ENCODE measurements around the gene DPP7. TPM values are rescaled to one million over a fixed set of nuclear protein-coding genes. Genes with fewer than 3 reads are reported as not detected.

The DPP7 gene
- total and polyA plus RNA-seq, 2 of the 4 experiments (the other 2 are of a cell fraction), result 14.9 to 76.4 TPM

DNA sequence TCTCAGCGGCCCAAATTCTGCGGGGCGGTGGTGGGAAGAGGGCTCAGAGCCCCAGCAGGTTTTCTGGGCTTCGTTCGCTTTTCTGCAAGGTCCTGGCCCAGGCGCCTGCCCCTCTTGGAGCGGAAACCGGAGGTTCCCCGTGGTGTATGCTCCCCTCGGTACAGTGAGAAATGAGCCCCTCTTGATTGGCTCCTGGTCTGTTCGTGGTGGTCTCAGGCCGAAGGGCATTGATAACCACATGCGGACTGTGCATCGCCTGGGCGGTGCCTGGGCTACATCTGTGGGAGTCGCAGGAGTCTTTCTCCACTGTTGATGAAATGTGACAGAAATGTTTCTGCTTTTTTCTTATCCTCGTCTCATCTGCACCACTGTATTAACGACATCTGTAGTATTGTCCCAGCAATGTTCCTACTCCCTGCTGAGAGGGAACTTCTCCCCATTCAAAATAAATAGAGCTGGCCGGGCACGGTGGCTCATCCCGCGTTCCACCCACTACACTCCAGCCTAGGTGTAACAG is 27.1 kb downstream of the DPP7 start:
- H4K5ac ChIP-seq (ENCODE audit: low read depth, low read length), result no peak overlapping the region; the same call in 1 of the 2 replicates
- peak overlapping the region; percentile 70 for H3K4ac ChIP-seq (ENCODE audit: low read depth, low read length)
- dilution Hi-C loops (cut with HindIII; ENCODE audit: low sequenced_read_pairs, unreplicated experiment) (no loop called here), intact Hi-C loops (cut with micrococcal nuclease) (no loop called here), in situ Hi-C loops (cut with MboI; ENCODE audit: low sequenced_read_pairs) (no loop called here)
- 3% methylated on average over 8 of the region's 22 CpGs; no CpG with 5 or more reads in 1 of the 2 experiments for WGBS, 2 experiments (ENCODE audit: extremely low coverage in 2 of 2, insufficient read length in 1 of 2)
- no peak overlapping the region for H3K18ac ChIP-seq (ENCODE audit: low read depth, low read length)
- CTCF ChIA-PET, result no interaction called here
- no peak for DNase-seq
- peak overlapping the region; percentile 88 for H2AK9ac ChIP-seq (replicated peaks; ENCODE audit: low read depth, low read length, poor library complexity)
- peak overlapping the region; percentile 78 for H4K91ac ChIP-seq (ENCODE audit: insufficient read depth, low read depth, low read length)
- peak overlapping the region; percentile 61 for H3K4me3 ChIP-seq (ENCODE audit: insufficient read depth, low read depth, low read length)
- peaks cover 13% of the 10 kb centered on the region; the same call in 1 of the 2 replicates for H3K36me3 ChIP-seq (ENCODE audit: control insufficient read depth, insufficient read depth, low read length)
- H4K8ac ChIP-seq (ENCODE audit: low read depth in 2 of 2, low read length in 2 of 2), result peak overlapping the region; percentile 85 to 93; a peak in 3 of 4 replicates
- H2BK120ac ChIP-seq (ENCODE audit: low read depth, low read length), result no peak overlapping the region
- no peaks in the 10 kb centered on the region for H4K20me1 ChIP-seq (ENCODE audit: insufficient read depth, low read length)
- peak overlapping the region; percentile 90 for H2AFZ ChIP-seq (replicated peaks; ENCODE audit: low read length, poor library complexity)
- no peak overlapping the region for H2BK20ac ChIP-seq (ENCODE audit: low read depth, low read length)
- peak overlapping the region; percentile 67; the same call in 1 of the 2 replicates for H3K56ac ChIP-seq (ENCODE audit: extremely low read depth, insufficient read depth, low read length)
- peaks cover 15% of the 10 kb centered on the region for H3K4me1 ChIP-seq (ENCODE audit: control insufficient read depth, insufficient read depth, low read length)
- POLR2A ChIA-PET (ENCODE audit: unreplicated experiment), result no interaction called here
- H2AK5ac ChIP-seq (ENCODE audit: low read depth, low read length), result peak overlapping the region; percentile 91; the same call in 1 of the 2 replicates
- no TSS peak for BruUV-seq (replicated peaks)
- peak overlapping the region; percentile 77 for H3K14ac ChIP-seq (replicated peaks; ENCODE audit: low read depth, low read length)
- H3K9me3 ChIP-seq (ENCODE audit: control insufficient read depth, insufficient read depth, low read length), result no peaks in the 10 kb centered on the region
- H3K27me3 ChIP-seq (ENCODE audit: control insufficient read depth, insufficient read depth, low read length), result no peaks in the 10 kb centered on the region
- H3K9ac ChIP-seq (ENCODE audit: low read depth, low read length), result peak overlapping the region; percentile 87
- H3K4me2 ChIP-seq (ENCODE audit: low read depth, low read length), result peak overlapping the region; percentile 78
- peaks cover 31 to 34% of the 10 kb centered on the region in 2 experiments for H3K79me1 ChIP-seq (ENCODE audit: low read depth in 1 of 2, low read length in 2 of 2)
- ATAC-seq (ENCODE audit: low read depth), result no peak
- H2BK15ac ChIP-seq (ENCODE audit: low read depth, low read length), result no peak overlapping the region
- TF ChIP-seq RAD21 (IDR thresholded peaks at IDR 0.05; ENCODE audit: low read length) (no peak), MXI1 (IDR thresholded peaks at IDR 0.05; ENCODE audit: borderline replicate concordance, low read depth, low read length) (no peak; the same call in 1 of the 2 replicates), MAFK (IDR thresholded peaks at IDR 0.05; ENCODE audit: low read depth, low read length) (no peak), RFX5 (IDR thresholded peaks at IDR 0.05; ENCODE audit: low read depth, low read length) (no peak), CHD1 (IDR thresholded peaks at IDR 0.05; ENCODE audit: low read depth, low read length) (no peak), NFE2L2 (IDR thresholded peaks at IDR 0.05; ENCODE audit: low read depth, low read length) (no peak), RCOR1 (IDR thresholded peaks at IDR 0.05; ENCODE audit: insufficient replicate concordance, low read length) (no peak), CEBPB (IDR thresholded peaks at IDR 0.05; ENCODE audit: low read depth, low read length) (no peak), FOS (IDR thresholded peaks at IDR 0.05; ENCODE audit: low read depth, low read length) (no peak), BHLHE40 (IDR thresholded peaks at IDR 0.05; ENCODE audit: low read depth, low read length) (no peak), POLR2A (IDR thresholded peaks at IDR 0.05; ENCODE audit: low read depth, low read length) (no peak), MAZ (IDR thresholded peaks at IDR 0.05; ENCODE audit: borderline replicate concordance, low read depth, low read length) (no peak)
- TF ChIP-seq, protein P1, sequence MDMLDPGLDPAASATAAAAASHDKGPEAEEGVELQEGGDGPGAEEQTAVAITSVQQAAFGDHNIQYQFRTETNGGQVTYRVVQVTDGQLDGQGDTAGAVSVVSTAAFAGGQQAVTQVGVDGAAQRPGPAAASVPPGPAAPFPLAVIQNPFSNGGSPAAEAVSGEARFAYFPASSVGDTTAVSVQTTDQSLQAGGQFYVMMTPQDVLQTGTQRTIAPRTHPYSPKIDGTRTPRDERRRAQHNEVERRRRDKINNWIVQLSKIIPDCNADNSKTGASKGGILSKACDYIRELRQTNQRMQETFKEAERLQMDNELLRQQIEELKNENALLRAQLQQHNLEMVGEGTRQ (IDR thresholded peaks at IDR 0.05; ENCODE audit: low read depth, low read length), result no peak
- TF ChIP-seq, protein P2, sequence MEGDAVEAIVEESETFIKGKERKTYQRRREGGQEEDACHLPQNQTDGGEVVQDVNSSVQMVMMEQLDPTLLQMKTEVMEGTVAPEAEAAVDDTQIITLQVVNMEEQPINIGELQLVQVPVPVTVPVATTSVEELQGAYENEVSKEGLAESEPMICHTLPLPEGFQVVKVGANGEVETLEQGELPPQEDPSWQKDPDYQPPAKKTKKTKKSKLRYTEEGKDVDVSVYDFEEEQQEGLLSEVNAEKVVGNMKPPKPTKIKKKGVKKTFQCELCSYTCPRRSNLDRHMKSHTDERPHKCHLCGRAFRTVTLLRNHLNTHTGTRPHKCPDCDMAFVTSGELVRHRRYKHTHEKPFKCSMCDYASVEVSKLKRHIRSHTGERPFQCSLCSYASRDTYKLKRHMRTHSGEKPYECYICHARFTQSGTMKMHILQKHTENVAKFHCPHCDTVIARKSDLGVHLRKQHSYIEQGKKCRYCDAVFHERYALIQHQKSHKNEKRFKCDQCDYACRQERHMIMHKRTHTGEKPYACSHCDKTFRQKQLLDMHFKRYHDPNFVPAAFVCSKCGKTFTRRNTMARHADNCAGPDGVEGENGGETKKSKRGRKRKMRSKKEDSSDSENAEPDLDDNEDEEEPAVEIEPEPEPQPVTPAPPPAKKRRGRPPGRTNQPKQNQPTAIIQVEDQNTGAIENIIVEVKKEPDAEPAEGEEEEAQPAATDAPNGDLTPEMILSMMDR (conservative IDR thresholded peaks at IDR 0.05; ENCODE audit: low read depth, low read length), result no peak
- TF ChIP-seq, protein P3, sequence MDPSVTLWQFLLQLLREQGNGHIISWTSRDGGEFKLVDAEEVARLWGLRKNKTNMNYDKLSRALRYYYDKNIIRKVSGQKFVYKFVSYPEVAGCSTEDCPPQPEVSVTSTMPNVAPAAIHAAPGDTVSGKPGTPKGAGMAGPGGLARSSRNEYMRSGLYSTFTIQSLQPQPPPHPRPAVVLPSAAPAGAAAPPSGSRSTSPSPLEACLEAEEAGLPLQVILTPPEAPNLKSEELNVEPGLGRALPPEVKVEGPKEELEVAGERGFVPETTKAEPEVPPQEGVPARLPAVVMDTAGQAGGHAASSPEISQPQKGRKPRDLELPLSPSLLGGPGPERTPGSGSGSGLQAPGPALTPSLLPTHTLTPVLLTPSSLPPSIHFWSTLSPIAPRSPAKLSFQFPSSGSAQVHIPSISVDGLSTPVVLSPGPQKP (IDR thresholded peaks at IDR 0.05; ENCODE audit: borderline replicate concordance, low read depth, low read length), result no peak
- peaks cover 6% of the 10 kb centered on the region for H3K9me1 ChIP-seq (ENCODE audit: insufficient read depth, low read length)
- H3K27ac ChIP-seq (ENCODE audit: insufficient read depth, low read length), result peak overlapping the region; percentile 62
- H3K23ac ChIP-seq (ENCODE audit: low read depth, low read length), result peak overlapping the region; percentile 85
- peak overlapping the region; percentile 34 for H2BK5ac ChIP-seq (ENCODE audit: low read depth, low read length, poor library complexity, severe bottlenecking)

Data from IMR-90 (cell line).